ENCODE data around the gene THAP4.

GRCh38 chr2:241597561-241597960 lies 39.4 kb downstream of the THAP4 start:
- TF ChIP-seq CTCF (IDR thresholded peaks at IDR 0.05) (no peak), POLR2A (IDR thresholded peaks at IDR 0.05) (no peak)

Measured in body of pancreas (tissue), 4 donors.